Activated CD8-positive, alpha-beta memory T cell treated with anti-CD3 and anti-CD28 coated beads for 4 hours (primary cell): ENCODE results near the gene TFG.

ENCODE experiments used
- DNase-seq, 2 donors: peaks; one replicate each; pipeline ENCODE4 v3.0.0-alpha.2; 2020; ENCODE audit warnings: low read depth in 2 of 2

Gene TFG

DNA sequence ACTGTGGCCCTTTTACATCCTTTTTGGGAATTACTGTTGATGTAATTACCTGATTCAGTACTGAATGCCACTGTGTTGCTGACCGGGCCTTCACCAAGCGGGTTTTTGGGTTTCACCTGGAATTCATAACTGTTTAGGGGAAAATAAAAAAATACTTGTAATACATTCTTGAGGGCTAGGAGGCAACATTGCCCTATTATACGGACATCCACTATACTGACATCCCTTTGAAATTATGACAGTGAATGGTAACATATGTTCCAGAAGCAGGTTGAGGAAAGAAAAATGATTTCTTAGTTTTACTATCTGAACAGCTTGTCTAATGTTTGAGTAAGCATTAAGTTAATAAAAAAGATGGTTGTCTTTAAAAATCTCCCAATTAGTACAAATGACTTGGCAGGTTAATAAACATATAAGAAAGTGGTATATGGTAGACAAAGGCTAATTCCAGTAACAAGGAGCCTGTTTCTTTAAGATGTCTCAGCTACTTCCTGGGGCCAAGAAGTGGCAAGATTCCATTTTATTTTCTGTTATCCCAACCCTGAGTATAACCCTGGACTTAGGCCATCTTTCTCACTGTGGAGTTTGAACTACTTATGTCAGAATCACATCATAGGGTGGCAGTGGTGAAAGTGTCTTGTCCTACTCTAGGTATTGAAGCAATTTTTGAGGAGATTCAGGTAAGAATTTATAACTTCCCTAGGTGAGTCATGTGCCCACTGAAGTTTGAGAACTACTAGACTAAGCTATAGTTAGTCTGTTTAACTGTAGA is 45.5 kb downstream of the TFG start:
- no peak for DNase-seq

- DNase-seq: no peak
Measured at GRCh38 chr3:100756441-100756840, 47.1 kb downstream of the TFG start.

DNA sequence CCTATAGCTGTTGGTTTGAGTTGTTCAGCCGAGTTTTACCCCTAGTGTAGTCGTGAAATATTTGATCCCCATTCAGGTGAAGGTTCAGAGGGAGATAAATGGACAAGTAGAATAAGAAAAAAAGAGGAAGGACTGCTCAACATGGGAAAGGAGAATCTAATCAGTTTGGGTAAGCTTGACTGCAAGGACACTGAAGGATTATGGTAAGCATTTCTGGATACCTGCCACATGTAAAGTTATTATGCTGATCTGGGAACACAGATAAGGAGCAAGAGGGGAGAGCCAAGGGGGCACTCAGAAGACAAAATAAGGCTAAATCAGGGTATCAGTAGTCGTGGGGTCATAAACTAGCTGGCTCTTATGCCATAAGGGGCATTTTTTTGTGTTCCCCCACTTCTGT is 49.9 kb downstream of the TFG start:
- no peak for DNase-seq

GRCh38 chr3:100759950-100760349 is 50.7 kb downstream of the TFG start:
- DNase-seq: no peak

DNA sequence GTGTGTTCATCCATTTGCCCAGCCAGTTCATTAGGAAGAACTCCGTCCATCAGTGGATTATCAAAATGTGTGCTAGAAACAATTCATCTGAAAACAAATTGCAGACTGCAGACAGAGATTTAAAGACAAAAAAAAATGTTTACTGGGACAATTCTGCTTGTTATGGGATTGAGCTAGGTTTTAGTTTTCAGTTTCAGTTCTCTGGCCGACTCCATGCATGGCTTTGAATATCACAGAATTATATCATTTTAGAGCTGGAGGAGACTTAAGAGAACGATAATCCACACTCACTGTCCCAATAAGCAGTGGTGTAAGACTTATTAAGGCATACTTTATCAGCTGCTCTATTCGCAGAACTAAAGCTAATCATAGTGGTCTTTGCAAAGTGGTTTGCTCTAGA is 51.1 kb downstream of the TFG start:
- no peak for DNase-seq

DNA sequence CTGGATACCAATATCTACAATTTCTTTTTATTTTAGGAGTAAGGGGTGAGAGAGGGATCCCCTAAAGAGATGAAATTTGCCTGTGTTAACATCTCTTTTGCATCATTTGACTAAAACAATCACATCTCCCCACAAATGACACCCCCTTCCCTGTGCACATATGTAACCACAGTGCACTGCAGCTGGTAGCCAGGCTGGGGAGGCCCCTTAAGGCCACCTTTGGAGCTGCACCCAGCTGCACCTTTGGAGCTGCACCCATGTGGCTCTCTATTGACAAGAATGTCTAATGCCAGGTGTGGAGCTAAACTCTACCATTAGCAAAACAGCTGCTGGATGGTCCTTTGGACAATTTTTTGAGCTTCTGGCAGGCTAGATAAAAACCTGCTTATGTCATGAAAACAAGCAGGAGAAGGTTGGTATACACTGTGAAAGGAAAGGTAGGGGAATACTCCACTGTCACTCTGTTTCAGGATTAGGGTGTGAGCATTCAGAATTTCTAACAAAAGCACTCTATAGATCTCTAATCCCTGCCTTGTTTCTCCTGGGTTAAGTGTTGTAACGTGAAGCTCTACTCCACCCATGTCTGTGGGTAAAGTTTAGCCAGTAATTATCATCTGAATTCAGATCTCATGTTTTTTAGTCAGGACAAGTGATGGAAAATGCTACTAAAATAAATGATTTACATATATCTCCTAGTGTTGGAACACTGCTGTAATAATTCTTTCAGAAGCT is 52.1 kb downstream of the TFG start:
- DNase-seq: no peak

- no peak for DNase-seq
Measured at GRCh38 chr3:100761951-100762350, 52.7 kb downstream of the TFG start.

- no peak for DNase-seq
Measured at GRCh38 chr3:100765437-100765975, 56.2 kb downstream of the TFG start.

GRCh38 chr3:100766069-100766468 is 56.8 kb downstream of the TFG start:
- DNase-seq: no peak

GRCh38 chr3:100769693-100770092 is 60.4 kb downstream of the TFG start:
- DNase-seq: no peak

- DNase-seq: no peak
Measured at GRCh38 chr3:100775226-100775625, 65.9 kb downstream of the TFG start.

DNA sequence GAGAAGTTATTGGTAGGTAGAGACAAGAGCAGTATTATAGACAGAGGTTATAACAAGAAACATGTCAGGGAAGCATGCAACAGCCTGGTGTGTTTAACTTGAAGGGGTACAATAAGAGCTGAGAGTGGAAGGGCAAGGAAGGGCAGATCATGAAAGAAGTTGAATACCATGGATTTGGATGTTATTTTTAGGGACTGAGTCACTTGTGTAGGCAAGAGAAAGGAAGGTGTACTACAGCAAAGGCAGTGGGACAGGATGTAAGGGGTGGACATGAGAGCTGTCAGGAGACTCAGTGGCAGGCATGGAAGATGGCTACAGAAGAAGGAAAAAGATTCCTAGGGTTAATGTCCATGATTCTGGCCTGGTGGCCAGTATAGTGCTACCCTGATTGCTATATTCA is 66.4 kb downstream of the TFG start:
- no peak for DNase-seq

- no peak for DNase-seq
Measured at GRCh38 chr3:100776097-100776729, 66.9 kb downstream of the TFG start.

GRCh38 chr3:100776746-100777145 is 67.5 kb downstream of the TFG start:
- DNase-seq: no peak

DNA sequence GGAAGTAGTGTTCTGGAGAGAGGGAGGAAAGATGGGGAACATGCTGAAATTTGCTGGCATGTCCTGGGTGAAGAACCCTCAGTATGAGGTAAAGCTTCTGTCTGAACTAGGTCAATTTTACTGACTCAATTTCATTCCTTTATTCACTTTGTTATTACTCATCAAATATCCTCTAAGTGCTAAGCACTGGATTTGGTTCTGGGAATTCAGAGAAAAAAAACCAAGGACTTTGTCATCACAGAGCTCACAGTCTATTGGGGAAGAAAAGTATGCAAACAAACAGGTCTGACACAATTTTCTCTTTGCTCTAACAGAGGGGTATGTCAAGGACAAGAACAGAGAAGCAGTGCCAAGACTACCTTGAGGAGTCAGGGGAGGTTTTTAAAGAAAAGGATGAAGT is 68.0 kb downstream of the TFG start:
- no peak for DNase-seq

DNA sequence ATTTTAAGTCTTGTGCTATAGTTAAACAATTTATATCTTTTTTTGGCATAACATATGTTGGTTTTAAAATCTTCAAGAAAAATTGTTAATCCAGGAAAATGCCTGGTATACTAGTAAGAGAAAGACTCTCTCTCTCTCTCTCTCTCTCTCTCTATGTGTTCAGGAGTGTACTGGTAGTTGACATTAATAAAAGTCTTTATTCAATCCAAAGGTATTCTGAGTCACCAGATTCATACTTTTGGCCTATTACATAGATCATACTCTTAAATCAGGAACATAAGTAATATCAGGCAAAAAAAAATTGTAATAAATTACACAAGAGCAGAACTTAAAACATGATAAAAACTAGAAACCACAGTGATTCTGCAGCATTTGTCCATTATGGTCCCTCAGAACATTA is 70.2 kb downstream of the TFG start:
- DNase-seq: no peak

DNA sequence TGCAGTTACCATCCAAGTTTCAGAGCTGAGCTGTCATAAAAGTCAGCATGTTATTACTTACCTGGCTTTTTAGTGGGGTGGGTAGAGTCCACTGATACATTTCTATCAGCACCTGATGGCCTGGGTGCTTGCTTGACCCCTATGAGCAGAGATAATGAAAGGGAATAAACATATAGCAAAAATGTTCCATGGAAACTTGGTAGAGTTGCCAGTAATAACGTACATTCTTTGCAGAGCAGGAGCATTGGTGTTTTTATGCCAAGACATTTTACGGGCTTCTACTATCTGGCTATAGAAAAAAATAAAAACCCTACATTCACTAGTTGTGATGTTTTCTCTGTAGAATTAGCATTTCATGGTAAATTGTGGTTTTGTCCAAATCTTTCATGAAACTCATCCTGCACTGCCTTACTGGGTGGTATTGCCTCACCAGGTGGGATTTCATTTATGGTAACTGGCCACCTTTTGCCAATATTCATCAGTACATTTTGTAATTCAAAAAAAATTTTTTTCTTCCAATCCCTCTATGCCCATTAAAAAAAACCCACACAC is 70.9 kb downstream of the TFG start:
- DNase-seq: no peak

GRCh38 chr3:100781301-100781700 is 72.0 kb downstream of the TFG start:
- no peak for DNase-seq

- DNase-seq: no peak
Measured at GRCh38 chr3:100782348-100782747, 73.1 kb downstream of the TFG start.

DNA sequence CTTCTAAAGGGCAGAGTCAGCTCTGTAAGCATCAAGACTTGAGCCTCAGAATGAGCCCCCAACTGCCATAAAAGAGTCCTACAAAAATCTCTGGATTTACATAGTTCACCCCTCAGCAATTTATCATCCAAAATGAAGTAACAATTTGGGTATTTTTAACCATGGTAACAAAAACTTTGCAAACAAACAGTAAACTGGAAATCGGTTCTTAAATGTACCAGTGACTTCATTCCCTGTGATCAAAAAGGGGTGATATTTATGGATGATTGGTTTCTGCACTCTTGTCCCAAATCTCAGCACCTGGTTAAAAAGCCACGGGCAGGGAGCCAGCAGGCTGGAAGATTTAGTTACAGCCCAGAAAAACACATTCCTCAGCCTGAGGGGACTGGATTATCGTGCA is 73.6 kb downstream of the TFG start:
- no peak for DNase-seq

DNA sequence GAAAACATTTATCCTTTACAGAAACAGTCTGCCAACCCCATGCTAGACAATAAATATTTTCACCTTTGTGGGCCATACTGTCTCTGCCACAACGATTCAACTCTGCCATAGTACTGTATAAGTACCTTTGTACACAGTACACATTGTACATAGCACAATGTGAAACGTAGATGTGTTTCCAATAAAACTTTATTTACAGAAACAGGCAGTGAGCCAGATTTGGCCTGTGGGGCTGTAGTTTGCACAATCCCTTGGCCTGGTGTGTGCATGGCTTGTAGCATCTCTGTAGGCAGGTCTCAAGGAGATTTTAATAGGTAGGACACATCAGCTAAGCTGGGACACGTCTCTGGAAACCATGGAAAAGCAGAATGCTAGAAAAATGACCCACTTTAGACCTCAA is 74.3 kb downstream of the TFG start:
- DNase-seq: no peak

- DNase-seq: no peak
Measured at GRCh38 chr3:100789579-100789978, 80.3 kb downstream of the TFG start.
